ENCODE results near the gene PRRX2.

DNA sequence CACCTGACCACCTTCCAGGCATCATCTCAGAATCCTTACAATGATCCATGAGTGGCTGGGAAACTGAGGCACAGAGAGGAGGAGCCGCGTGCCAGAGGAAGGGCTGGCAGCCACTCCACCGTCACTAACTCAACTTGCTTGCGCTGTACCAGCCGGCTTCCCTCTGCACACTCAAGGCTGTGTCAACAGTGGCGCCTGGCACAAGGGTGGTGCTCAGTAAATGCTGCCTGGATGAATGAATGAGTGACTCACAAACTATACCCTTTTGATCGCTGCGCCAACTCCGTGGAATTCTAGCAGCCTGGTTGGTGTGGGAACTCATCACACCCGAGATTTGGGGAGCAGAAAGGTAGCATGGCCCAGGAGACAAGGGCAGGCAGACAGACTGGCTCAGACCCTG lies 21.9 kb downstream of the PRRX2 start:
- TF ChIP-seq CTCF (IDR thresholded peaks at IDR 0.05): no peak
- no peak for TF ChIP-seq EZH2 (IDR thresholded peaks at IDR 0.05; ENCODE audit: borderline replicate concordance, insufficient read depth, low read depth, low read length, poor library complexity, severe bottlenecking)
